Trophoblast cell (in vitro differentiated cells and primary cell): ENCODE data around the gene GPC3.

Experiments
- DNase-seq, 2 donors: peaks; one replicate each; pipeline ENCODE4 v3.0.0-alpha.2; 2016
- H2AFZ ChIP-seq: 2 replicates; pipeline ENCODE4 v1.6.1; 2013; ENCODE audit warnings: low read length, moderate library complexity, mild to moderate bottlenecking; ENCODE audit not compliant: insufficient read depth, poor library complexity
- H2AK5ac ChIP-seq: 2 replicates; pipeline ENCODE4 v1.6.1; 2013; ENCODE audit warnings: mild to moderate bottlenecking, low read length
- H2BK120ac ChIP-seq: 2 replicates; pipeline ENCODE4 v1.6.1; 2013; ENCODE audit warnings: low read length, mild to moderate bottlenecking, moderate library complexity; ENCODE audit not compliant: insufficient read depth, poor library complexity
- H2BK12ac ChIP-seq: 2 replicates; pipeline ENCODE4 v1.6.1; 2013; ENCODE audit warnings: mild to moderate bottlenecking, low read length, moderate library complexity
- H2BK5ac ChIP-seq: 2 replicates; pipeline ENCODE4 v1.6.1; 2013; ENCODE audit warnings: low read length, low read depth, moderate library complexity, mild to moderate bottlenecking; ENCODE audit not compliant: poor library complexity
- H3K14ac ChIP-seq: 2 replicates; pipeline ENCODE4 v1.6.1; 2013; ENCODE audit warnings: mild to moderate bottlenecking, low read length
- H3K18ac ChIP-seq: 2 replicates; pipeline ENCODE4 v1.6.1; 2013; ENCODE audit warnings: mild to moderate bottlenecking, low read length
- H3K23ac ChIP-seq: 2 replicates; pipeline ENCODE4 v1.6.1; 2013; ENCODE audit warnings: low read length
- H3K27ac ChIP-seq: 2 replicates; pipeline ENCODE4 v1.5.1; 2013; ENCODE audit warnings: low read depth, mild to moderate bottlenecking, inconsistent platforms, low read length, moderate library complexity
- H3K27me3 ChIP-seq: 2 replicates; pipeline ENCODE4 v1.6.1; 2013; ENCODE audit warnings: inconsistent platforms, mild to moderate bottlenecking, low read length, moderate library complexity; ENCODE audit not compliant: insufficient read depth
- H3K36me3 ChIP-seq, 2 experiments: 1 replicate in 1 of 2; 2 replicates in 1 of 2; pipeline ENCODE4 v1.6.1; 2013; ENCODE audit warnings: low read length in 2 of 2, mild to moderate bottlenecking in 2 of 2, moderate library complexity in 1 of 2; ENCODE audit not compliant: insufficient read depth in 2 of 2, control insufficient read depth in 1 of 2
- H3K4ac ChIP-seq: 2 replicates; pipeline ENCODE4 v1.6.1; 2013; ENCODE audit warnings: low read depth, mild to moderate bottlenecking, low read length, moderate library complexity
- H3K4me1 ChIP-seq, 2 experiments: 1 replicate in 1 of 2; 2 replicates in 1 of 2; pipeline ENCODE4 v1.6.1; 2013; ENCODE audit warnings: low read length in 2 of 2, mild to moderate bottlenecking in 2 of 2, moderate library complexity in 1 of 2; ENCODE audit not compliant: insufficient read depth in 2 of 2, control insufficient read depth in 1 of 2
- H3K4me2 ChIP-seq: 2 replicates; pipeline ENCODE4 v1.6.1; 2013; ENCODE audit warnings: inconsistent platforms, mild to moderate bottlenecking, low read length, moderate library complexity
- H3K4me3 ChIP-seq: 2 replicates; pipeline ENCODE4 v1.5.1; 2013; ENCODE audit warnings: mild to moderate bottlenecking, low read depth, low read length, inconsistent platforms
- H3K79me1 ChIP-seq: one replicate; pipeline ENCODE4 v1.6.1; 2013; ENCODE audit warnings: low read length
- H3K79me2 ChIP-seq: 2 replicates; pipeline ENCODE4 v1.6.1; 2013; ENCODE audit warnings: low read length, mild to moderate bottlenecking; ENCODE audit not compliant: control insufficient read depth, insufficient read depth, poor library complexity
- H3K9ac ChIP-seq: 2 replicates; pipeline ENCODE4 v1.6.1; 2013; ENCODE audit warnings: mild to moderate bottlenecking, low read length
- H3K9me3 ChIP-seq: 2 replicates; pipeline ENCODE4 v1.6.1; 2013; ENCODE audit warnings: low read depth, mild to moderate bottlenecking, control low read depth, inconsistent platforms, low read length; ENCODE audit not compliant: insufficient read depth
- H4K12ac ChIP-seq: 2 replicates; pipeline ENCODE4 v1.6.1; 2013; ENCODE audit warnings: low read depth, mild to moderate bottlenecking, low read length, moderate library complexity
- H4K8ac ChIP-seq: 2 replicates; pipeline ENCODE4 v1.6.1; 2013; ENCODE audit warnings: low read depth, mild to moderate bottlenecking, low read length, moderate library complexity
- H4K91ac ChIP-seq: one replicate; pipeline ENCODE4 v1.6.1; 2013; ENCODE audit warnings: low read depth, mild to moderate bottlenecking, low read length, moderate library complexity
- WGBS: extraction: QIAGEN DNeasy Blood & Tissue Kit; methylation state at CpG from one replicate; pipeline ENCODE4 v1.1.7; 2013; ENCODE audit warnings: missing lambda C conversion rate; ENCODE audit not compliant: insufficient read length, insufficient coverage; ENCODE audit errors: extremely low coverage; 5-methylcytosine and 5-hydroxymethylcytosine counted together

Gene GPC3

DNA sequence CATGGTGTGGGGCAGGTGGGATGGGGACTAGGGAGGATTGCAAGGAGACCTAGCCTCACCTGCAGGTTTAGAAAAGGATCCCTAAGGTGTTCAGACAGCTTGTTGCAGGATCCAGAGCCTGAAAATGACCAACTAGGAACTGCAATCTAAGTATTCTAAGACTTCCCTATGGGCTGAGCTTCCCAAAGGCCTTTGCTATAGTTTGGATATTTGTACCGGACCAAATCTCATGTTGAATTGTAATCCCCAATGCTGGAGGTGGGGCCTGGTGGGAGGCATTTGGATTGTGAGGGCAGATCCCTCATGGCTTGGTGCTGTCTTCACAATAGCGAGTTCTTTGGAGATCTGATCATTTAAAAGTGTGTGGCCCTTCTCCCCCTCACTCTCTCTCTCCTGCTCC is 52.1 kb downstream of the GPC3 start:
- Histone ChIP-seq H3K79me1 (no peaks in the 10 kb centered on the region), H3K27me3 (no peaks in the 10 kb centered on the region), H3K4me2 (no peak overlapping the region), H3K79me2 (no peaks in the 10 kb centered on the region), H3K18ac (no peak overlapping the region), H2BK5ac (no peak overlapping the region), H2BK12ac (no peak overlapping the region), H2BK120ac (no peak overlapping the region), H3K14ac (no peak overlapping the region), H3K9me3 (no peaks in the 10 kb centered on the region), H3K23ac (no peak overlapping the region), H4K8ac (no peak overlapping the region), H3K4ac (no peak overlapping the region), H2AFZ (no peak overlapping the region), H4K91ac (no peak overlapping the region), H3K36me3 (no peaks in the 10 kb centered on the region), H3K9ac (no peak overlapping the region), H2AK5ac (no peak overlapping the region), H3K4me1 (no peaks in the 10 kb centered on the region), H3K4me3 (no peak overlapping the region), H4K12ac (no peak overlapping the region), H3K27ac (no peak overlapping the region)
- no CpG with 5 or more reads among the region's 2 CpGs for WGBS
- no peak for DNase-seq

DNA sequence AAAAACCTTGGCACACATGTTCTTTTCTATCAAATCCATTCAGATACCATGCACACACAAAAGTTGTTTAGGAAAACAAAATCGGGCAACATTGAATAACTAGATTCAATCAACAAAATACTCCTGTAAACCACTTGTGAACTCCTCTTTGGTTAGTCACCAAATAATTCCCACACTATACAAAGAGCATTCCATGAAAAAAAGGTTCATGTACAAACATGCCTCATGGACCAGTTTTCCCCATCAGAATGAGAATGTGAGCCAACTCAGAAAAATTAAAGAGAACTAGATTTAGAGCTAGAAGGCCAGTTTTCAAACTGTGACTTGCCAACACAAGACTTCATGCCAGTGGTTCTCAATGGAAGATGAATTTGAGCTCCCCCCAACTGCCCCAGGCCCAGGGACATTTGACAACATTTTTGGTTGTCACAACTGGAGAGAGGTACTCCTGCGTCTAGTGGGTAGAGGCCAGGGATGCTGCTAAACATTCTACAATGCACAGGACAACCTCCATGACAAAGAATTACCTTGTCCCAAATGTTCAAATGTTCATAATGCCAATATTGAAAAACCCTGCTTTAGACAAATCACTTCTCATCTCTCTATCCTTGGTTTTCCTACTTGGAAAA is 55.4 kb downstream of the GPC3 start:
- no peaks in the 10 kb centered on the region for H3K27me3 ChIP-seq
- H3K9ac ChIP-seq, result no peak overlapping the region
- no peak for DNase-seq
- H3K4me3 ChIP-seq, result no peak overlapping the region
- H3K79me2 ChIP-seq, result no peaks in the 10 kb centered on the region
- H2BK5ac ChIP-seq, result no peak overlapping the region
- WGBS, result no CpG with 5 or more reads among the region's 2 CpGs
- H2BK12ac ChIP-seq, result no peak overlapping the region
- no peak overlapping the region for H3K23ac ChIP-seq
- H3K79me1 ChIP-seq, result no peaks in the 10 kb centered on the region
- no peak overlapping the region for H3K14ac ChIP-seq
- H3K4me2 ChIP-seq, result no peak overlapping the region
- H2BK120ac ChIP-seq, result no peak overlapping the region
- H4K12ac ChIP-seq, result no peak overlapping the region
- no peak overlapping the region for H4K91ac ChIP-seq
- no peaks in the 10 kb centered on the region for H3K36me3 ChIP-seq
- no peaks in the 10 kb centered on the region for H3K4me1 ChIP-seq
- H2AK5ac ChIP-seq, result no peak overlapping the region
- H3K18ac ChIP-seq, result no peak overlapping the region
- no peaks in the 10 kb centered on the region for H3K9me3 ChIP-seq
- no peak overlapping the region for H3K27ac ChIP-seq
- no peak overlapping the region for H2AFZ ChIP-seq
- H4K8ac ChIP-seq, result no peak overlapping the region
- no peak overlapping the region for H3K4ac ChIP-seq

DNA sequence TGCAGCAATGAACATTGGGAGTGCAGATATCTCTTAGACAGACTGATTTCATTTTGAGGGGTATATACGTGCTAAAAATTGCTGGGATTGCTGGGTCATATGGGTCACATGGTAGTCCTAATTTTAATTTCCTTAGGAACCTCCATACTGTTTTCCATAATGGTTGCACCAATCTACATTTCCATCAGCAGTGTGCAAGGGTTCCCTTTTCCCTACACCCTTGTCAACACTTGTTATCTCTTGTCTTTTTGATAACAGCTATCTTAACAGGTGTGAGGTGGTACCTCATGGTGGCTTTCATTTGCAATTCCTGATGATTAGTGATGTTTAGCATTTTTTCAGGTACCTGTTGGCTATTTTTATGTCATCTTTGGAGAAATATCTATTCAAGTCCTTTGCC is 57.0 kb downstream of the GPC3 start:
- H3K79me1 ChIP-seq, result no peaks in the 10 kb centered on the region
- no peaks in the 10 kb centered on the region for H3K9me3 ChIP-seq
- no peak overlapping the region for H2BK120ac ChIP-seq
- H2BK5ac ChIP-seq, result no peak overlapping the region
- H2BK12ac ChIP-seq, result no peak overlapping the region
- no peaks in the 10 kb centered on the region for H3K27me3 ChIP-seq
- H3K4me1 ChIP-seq, result peaks cover 0 to 2% of the 10 kb centered on the region in 2 experiments
- no CpG with 5 or more reads among the region's 1 CpG for WGBS
- H3K14ac ChIP-seq, result no peak overlapping the region
- no peak overlapping the region for H3K4ac ChIP-seq
- H3K4me2 ChIP-seq, result no peak overlapping the region
- H4K8ac ChIP-seq, result no peak overlapping the region
- no peak overlapping the region for H2AFZ ChIP-seq
- H3K4me3 ChIP-seq, result no peak overlapping the region
- no peak overlapping the region for H4K91ac ChIP-seq
- no peak overlapping the region for H3K9ac ChIP-seq
- no peak for DNase-seq
- H3K23ac ChIP-seq, result no peak overlapping the region
- H3K18ac ChIP-seq, result no peak overlapping the region
- no peaks in the 10 kb centered on the region for H3K36me3 ChIP-seq
- H3K79me2 ChIP-seq, result no peaks in the 10 kb centered on the region
- H3K27ac ChIP-seq, result no peak overlapping the region
- no peak overlapping the region for H4K12ac ChIP-seq
- H2AK5ac ChIP-seq, result no peak overlapping the region

DNA sequence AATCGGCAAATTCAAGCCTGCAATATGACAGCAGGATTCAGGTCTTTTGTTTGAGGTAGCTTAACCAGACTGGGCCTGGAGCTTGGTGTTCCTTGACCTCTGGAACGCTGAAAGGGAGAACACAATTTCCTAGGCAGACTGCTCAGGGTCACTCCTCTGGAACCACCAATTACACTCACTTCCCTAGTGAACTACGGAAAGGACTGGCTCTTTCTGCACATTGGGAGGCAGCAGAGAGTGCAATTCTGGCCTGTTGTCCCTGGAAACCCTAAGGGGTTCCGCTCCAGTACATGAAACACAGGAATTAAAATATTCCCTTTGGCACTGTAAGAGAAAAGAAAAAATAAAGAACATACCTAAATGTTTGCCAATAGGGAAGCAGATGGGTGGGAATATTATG is 58.6 kb downstream of the GPC3 start:
- WGBS, result no CpG with 5 or more reads among the region's 4 CpGs
- Histone ChIP-seq H2BK12ac (no peak overlapping the region), H3K79me1 (peaks cover 3% of the 10 kb centered on the region), H3K4me2 (no peak overlapping the region), H4K12ac (no peak overlapping the region), H2BK120ac (no peak overlapping the region), H2AFZ (no peak overlapping the region), H4K91ac (no peak overlapping the region), H3K4ac (no peak overlapping the region), H2BK5ac (no peak overlapping the region), H3K9me3 (no peaks in the 10 kb centered on the region), H3K9ac (no peak overlapping the region), H2AK5ac (no peak overlapping the region), H4K8ac (no peak overlapping the region), H3K27me3 (no peaks in the 10 kb centered on the region), H3K18ac (no peak overlapping the region), H3K27ac (no peak overlapping the region), H3K36me3 (no peaks in the 10 kb centered on the region), H3K23ac (no peak overlapping the region), H3K4me1 (peaks cover 4 to 7% of the 10 kb centered on the region in 2 experiments), H3K4me3 (no peak overlapping the region), H3K79me2 (no peaks in the 10 kb centered on the region), H3K14ac (no peak overlapping the region)
- no peak for DNase-seq
